Middle frontal gyrus (tissue), 1 donor: ENCODE results near the gene SRRM2.

Experiments
- DNase-seq: peaks from one replicate; pipeline ENCODE4 v3.0.0-alpha.2; 2015; ENCODE audit warnings: low spot score; ENCODE audit errors: extremely low spot score

SRRM2 gene

DNA sequence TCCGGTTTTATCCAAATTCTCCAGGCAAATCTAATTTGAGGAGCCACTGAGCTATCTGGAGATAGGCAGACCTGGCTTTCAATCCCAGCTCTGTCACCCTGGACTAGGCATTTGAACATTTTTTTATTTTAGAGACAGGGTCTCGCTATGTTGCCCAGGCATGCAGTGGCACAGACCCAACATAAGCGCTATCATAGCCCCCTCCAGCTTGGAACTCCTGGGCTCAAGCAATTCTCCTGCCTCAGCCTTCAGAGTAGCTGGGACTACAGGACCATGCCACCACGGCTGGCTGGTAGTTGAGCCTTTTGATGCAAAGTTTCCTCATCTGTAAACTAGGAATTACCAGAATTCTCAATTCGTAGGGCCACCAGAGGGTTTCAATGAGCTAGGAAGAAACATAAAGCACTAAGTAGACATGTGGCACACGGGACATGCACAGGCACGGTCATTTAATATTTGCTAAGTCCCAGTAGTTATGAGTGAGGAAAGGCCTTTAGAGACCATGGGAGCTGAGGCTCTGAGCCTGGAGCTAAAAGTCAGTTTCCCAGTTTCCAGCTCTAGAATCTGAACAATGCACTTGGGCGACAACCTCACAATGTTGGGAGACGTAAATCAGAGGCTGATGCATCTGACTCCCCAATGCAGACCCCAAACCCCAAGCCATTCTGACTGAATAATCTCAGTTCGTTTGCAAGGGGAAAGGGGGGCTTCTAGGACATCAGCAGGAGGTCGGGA is 23.5 kb downstream of the SRRM2 start:
- DNase-seq, result no peak

DNA sequence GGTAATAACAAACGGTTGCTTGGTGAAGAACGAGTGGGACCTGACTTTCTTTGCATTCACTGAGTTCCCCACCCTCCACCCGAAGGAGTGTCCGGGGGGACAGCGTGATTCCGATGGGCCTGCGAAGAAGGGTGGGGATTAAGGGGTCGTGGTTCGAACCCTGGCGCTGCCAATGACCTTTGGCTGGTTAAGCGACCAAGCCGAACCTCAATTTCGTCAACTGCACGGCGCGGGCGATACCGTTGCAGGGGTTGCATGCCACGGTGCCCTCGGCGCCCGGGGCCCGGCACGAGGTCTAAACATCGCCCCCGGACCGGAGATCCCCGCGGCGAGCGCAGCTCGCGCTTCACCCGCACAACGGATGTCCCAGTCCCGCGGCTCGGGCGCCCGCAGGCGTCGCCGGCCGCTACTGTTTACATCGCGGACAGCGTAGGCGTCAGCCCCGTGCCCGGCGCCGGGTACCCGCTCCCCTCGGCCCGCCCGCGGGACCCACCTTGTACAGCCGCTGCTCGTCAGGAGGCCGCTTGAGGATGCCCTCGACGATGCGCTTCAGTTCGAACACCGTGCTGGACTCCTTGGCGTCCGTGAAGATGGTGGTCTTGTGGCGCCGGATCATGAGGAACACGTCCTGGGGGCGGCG is 24.2 kb downstream of the SRRM2 start:
- no peak for DNase-seq

DNA sequence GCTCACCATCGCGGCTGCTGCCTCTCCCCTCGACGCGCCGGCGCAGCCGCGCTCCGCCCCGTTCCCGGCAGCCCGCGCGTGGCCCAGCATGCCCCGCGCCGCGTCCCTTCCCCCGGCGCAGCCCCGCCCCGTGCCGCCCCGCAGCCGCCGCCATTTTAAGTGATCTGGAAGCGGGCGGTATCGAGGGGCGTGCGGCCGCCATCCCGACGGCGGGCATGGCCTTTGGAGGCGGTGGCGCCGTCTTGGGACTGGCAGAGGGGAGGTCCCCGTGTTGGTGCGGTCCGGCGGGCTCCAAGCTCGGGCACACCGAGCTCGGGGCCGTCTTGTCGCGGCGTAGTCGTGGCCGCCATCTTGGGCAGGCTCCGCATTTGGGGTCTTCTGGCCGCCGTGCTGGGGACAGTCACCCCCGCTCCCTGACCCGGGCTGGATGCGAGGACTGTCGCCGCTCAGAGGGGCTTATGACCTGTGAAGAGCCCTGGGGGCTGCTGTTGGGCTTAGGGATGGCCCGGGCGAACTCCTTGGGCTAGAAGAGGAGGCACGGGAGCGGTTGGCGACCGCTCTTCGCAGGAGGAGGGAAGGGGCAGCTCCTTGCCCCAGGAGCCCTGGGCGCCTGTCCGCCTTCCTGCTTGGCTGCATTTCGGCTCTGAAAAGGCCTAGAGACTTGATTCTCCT is 24.9 kb downstream of the SRRM2 start, which contains the start of gene ELOB:
TSS of gene ELOB (minus strand) at position 50 of the 672 bp plus-strand sequence. CDS start at position 9, 41 bp downstream.
- DNase-seq, result peak; percentile 80

DNA sequence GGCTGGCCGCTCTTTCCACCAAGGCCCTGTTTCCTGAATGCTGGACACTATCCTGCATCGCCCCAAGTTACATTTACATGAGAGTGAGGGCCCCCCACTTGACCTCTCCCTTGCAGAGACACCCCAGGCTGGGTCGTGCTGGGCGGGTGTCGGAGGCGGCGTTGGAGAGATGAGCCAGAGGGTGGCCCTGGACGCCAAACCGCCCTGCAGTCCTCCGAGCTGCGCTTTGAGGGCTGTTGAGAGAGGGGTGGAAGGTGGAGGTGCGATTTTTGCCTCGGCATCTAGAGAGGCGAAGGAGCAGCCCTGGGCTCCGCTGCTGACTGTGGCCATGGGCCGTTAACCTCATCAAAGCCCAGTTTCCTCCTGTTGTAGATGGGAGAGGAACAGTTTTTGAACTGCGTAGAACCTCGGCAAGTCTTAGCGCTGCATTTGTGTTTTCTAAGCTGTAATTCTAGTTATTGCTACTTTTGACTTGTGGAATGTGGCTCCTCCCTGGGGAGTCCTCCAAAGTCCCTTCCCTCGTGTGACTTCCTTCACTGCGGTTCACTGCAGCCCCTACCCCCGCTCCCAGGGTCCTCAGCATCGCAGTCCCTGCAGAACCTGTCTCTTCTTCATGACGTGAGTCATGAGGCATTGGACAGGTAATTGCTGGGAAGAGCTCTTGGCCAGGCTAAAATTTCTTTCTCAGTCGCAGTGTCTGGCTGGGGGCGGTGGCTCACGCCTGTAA is 25.6 kb downstream of the SRRM2 start:
- no peak for DNase-seq

DNA sequence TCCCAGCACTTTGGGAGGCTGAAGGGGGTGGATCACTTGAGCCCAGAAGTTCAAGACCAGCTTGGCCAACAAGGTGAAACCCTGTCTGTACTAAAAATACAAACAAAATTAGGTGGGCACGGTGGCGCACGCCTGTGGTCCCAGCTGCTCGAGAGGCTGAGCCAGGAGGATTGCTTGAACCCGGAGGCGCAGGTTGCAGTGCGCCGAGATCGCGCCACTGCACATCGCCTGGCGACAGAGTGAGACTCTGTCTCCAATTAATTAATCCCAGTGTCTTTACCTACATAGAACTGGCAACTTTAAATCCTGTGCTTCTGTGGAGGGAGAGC is 26.2 kb downstream of the SRRM2 start:
- no peak for DNase-seq

DNA sequence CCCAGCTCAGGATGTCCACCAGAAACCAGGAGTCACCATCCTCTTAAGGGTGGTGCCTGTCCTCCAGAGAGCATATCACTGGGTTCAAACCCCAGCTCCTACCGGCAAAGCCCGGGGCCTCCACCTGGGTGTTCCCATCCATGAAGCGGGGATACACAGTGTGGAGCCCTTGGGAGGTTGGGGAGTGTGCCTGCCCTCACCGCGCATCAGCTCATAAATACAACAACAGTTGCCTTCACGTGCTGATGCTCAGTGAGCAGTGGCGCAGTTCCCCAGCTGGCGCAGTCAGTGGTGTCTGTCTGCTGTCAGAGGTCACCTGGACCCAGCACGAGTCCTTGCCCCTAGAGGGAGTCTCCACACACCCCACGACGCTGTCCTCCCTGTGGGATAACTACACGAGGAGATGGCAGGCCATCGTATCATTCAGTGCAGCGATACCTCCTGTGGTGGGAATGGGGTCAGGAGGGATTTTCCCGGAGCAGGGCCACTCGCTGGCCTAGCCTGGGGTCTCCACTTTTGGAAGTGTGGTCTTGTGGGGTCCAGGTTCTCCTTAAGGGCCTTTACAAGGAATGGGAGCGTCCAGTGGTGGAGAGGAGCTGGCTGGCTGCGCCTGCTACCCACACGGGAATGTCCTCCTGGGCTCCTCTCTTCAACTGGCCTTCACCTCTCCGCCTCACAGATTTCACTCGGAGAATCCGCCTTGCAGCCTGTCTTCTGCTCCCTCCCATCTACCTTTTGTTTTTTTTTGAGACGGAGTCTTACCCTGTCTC is 26.9 kb downstream of the SRRM2 start:
- DNase-seq, result no peak

DNA sequence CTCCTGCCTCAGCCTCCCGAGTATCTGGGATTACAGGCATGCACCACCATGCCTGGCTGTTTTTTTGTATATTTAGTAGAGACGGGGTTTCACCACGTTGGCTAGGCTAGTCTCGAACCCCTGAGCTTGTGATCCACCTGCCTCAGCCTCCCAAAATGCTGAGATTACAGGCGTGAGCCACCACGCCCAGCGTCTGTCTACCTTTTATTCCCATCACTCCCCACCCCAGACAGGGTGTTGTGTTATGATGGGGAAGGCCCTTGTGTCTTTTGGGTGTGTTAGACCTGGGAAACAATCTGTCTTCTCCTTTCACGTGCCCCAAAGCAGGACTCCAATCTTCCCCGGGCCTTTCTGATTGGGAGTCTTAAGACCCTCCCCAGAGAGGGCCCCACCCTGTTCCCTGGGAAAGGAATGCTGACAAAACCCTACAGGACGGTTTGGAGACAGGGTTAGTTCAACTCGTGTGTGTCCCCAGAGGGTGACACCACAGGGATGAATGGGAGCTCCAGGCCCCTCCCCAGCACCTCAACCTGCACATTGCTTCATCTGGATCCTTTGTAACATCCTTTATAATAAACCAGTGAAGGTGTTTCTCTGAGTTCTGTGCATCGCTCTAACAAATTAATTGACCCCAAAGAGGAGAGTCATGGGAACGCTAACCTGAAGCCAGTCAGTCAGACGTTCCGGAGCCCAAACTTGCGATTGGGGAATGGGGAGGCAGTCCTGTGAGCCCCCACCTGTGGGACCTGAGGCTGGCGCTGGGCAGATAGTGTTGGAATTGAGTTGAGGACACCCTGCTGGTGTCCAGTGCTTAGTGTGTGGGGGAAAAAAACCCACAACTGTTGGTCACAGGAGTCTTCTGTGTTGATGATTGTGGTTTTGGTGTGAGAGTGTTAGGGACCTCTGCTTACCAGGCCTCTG is 27.8 kb downstream of the SRRM2 start:
- no peak for DNase-seq

DNA sequence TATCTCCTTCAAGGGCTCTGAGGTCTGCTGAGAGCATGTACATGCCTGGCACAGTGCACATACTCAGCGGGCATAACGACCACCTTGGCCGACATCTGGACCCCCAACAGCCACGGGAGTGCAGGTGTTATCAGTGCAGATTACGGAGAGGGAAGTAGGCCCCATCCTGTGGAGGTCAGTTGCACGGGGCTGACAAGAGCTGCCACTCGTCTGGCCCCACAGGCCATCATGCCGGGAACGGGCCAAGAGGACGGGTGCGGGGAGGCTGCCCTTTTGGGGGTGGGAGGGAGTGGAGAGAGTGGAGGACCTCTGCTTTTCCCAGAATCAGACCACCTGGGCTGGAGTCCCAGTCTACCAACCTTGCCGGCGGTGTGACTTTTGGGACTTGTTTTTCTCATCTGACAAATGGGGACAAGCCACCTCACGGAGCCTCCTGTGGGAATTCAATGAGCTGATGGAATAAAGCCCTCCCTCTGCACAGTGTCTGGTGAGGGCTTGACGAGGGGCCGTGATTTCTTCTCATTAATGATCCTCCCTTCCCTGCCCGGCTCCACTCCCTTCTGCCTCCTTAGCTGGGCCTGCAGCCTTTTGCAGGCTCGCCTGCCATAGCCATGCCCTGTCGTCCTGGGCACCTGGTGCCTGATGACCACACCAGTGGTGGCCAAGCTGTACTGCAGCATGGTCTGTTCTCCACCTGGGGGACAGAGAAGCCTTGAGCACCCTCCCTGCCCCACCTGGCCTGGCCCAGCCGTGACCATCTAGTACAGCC is 30.3 kb downstream of the SRRM2 start:
- no peak for DNase-seq

DNA sequence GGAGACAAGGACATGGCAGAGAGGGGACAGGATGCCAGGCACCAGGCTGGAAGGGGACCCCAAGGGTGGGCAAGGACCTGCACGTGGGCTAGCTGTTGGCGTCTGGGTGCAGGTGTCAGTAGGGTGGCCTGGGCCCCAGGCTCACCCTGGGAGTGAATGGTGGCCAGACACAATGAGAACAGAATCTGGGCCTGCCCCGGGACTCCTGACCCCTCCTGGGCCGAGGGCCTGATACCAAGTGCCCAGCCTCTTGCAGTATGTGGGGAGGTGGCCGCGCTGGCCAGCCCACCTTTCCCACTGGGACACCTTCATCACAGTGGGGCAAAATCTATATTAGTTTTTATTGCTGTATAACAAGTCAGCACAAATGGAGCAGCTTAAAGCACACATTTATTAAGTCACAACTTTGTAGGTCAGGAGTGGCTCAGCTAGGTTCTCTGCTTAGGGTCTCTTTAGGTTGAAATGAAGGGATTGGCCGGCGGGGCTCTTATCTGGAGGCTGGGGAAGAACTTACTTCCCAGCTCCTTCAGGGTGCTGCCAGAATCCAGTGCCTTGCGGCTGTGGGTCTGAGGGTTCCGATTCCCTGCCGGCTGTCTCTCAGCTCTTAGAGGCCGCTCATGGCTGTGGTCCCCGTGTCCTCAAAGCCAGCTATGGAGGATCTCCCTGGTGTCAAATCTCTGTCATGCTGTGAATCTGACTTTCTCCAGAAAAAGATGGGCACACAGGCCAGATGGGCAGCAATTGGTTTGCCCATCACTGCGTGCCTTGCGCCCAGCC is 31.3 kb downstream of the SRRM2 start:
- DNase-seq, result no peak

DNA sequence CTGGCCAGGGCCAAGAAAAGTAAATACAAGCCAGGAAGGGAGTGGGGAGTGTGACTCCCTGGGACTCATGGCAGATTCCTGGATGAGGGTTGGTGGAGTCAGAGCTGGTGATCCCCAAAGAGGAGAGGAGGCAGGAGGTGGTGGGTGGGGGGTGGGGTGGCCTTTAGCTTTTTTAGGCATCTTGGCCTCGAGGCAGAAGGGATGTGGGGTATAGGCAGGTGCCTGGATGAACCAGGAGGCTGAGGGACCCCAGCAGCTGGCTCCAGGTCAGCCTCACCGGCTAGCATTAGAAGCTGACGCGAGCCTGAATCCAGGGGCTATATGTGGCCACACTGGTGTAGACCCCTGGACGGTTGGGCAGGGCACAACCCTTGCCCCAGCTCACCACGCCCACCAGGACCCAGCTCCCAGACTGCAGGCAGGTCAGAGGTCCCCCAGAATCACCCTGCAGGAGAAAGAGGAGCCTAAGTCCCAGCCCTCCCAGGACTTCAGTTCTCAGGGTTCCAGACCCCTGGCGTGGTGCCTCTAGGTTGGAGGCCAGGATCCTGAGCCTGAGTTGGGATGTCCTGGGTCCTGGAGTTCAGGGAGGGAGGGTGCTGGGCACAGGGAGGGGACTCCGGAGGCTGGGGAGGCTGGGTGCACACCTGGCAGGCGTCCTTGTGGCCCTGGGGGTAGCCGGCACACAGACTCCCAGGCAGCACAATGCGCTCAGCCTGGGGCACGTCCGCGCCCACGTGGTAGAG is 32.1 kb downstream of the SRRM2 start:
- DNase-seq, result no peak

DNA sequence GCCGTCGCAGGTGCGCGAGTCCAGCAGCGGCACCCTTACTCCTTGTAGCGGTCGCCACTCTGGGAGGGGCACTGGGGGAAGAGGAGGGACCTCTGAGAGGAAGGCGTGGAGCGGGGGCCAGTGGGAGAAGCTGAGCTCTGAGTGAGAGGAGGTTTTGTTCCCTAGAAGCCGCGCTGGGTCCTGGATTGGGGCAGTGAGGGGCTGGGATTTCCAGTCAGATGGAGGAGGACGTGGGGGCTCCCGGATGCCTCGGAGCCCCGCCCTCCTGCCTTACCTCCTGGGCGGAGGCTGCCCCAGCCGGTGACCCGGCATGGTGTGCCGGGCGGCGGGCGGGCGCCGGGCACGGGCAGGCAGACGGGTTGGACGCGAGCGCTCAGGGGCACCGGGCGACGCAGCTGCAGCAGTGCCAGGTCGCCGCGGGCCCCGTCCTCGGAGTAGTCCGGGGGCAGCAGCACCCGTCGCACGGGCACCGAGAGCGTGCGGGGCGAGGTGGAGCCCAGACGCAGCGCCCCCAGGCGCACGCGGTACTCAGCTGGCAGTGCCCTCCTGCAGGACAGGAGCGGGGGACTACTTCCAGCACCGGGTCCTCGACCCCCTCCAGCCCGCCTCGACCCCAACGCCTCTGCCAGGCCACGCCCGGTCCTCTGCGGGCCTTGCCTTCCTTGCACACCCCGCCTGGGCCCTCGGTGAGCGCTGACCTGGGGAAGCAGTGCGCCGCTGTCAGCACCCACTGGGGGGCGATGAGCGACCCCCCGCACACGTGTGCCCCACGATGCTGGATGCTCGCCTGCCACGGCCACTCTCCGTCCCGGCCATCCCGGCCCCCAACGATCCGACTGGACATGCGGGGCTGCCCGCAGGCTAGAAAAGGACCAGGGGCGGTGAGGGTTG is 32.9 kb downstream of the SRRM2 start:
- no peak for DNase-seq

DNA sequence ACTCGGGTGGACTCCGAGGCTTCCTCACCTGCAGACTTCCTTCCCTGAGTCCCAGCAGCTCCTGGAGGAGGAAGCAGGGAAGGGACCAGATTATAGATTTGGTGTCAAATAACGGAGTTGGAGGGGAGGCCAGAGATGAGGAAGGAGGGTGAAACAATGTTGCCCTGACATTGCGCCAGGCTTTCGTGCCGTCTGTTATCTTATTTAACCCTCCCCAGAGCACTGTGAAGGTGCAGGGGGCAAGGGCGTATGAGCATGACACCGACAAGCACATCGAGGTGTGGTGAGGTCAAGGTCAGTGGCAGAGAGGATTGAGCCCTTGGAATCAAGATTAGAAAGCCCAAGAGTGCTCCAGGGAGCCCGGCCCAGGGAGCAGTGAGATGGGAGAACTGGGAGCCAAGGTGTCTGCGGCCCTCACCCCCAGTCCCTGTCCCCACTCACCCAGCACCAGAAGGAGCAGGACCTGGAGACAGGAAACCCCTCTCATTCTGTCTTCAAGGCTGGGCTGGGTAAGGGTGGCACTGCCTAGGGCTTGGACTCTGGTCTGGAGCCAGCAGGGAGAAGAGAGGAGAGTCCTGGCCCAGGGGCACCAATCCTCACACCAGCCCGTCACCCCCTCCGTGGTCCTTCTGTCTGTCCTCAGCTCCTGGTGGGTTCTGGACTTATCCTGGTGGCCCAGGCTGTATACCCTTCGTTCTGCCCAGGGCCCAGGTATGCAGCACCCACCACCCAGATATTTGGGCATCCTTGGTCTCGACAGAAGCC is 33.8 kb downstream of the SRRM2 start:
- no peak for DNase-seq

DNA sequence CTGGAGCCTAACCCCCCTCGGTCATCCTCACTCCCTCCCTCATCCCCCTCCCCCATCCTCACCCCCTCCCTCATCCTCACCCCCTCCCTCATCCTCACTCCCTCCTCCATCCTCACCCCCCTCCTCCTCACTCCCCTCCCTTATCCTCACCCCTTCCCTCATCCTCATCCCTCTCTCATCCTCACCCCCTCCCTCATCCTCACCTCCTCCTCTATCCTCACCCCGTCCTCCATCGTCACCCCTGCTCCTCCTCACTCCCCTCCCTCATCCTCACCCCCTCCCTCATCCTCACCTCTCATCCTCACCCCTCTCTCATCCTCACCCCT is 34.4 kb downstream of the SRRM2 start:
- DNase-seq, result no peak

DNA sequence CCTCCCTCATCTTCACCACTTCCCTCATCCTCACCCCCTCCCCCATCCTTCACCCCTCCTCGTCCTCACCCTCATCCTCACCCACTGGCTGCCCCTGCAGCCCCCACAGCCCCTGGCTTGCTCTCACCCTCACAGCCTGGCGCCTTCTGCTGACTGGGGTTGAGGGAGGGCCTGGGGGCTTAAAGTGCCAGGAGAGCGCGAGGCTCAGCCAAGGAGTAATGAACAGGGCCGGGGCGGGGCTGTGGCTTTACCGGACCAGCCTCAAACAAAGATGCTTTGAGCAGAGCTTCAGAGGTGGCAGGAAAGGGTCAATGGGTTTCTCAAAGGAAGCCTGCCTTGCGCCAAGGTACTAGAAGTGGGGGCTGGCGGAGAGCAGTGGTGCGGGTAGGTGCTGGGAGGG is 35.0 kb downstream of the SRRM2 start, which contains the start of gene PRSS33:
TSS of gene PRSS33 (minus strand) at position 155 of the 400 bp plus-strand sequence. CDS start 1,013 bp downstream, outside the sequence.
- no peak for DNase-seq

DNA sequence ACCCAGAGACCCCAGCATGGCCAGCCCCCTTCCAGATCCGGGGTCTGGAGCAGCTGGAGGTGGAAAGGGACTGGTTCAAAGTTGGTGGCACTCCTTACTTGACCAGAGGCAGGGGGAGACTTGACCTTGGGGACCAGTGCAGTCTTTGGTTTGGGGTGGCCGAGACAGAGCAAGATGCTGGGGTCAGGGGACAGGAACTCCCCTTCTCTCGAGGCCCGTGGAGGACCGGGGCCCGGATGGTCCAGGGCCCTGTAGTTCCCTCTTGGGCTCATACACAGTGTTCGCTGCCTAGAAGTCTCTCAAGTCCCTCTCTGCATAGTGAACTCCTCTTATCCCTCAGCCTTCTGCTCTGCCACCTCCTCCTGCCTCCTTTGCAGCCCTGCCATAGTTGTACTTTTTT is 35.5 kb downstream of the SRRM2 start:
- DNase-seq, result no peak

DNA sequence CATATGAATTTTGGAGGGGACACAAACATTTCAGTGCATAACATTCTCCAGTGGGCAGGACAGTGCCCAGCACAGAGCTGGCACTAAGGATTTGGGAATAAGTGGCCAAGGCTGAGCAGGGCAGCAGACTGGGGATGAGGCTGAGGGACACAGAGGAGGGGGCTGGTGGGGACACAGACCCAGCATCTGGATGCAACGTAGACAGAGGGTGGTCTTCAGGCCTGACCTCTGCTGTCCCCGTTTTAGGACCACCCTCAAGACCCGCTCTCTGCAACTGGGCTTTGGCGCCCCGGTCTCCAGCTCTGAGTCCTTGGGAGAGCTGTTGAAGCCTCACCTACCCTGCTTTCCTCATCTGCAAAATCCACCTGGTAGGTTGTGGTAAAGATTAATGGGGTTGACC is 38.2 kb downstream of the SRRM2 start:
- DNase-seq, result no peak
